Measurements from ENCODE around the gene UCN3.

Gene UCN3

GRCh38 chr10:5364890-5365338, at the start of gene UCN3:
TSS of gene UCN3 (plus strand) at chr10:5364966. CDS start at chr10:5373721, 8,755 bp downstream.
- no peak for DNase-seq

GRCh38 chr10:5317547-5318107, 47.1 kb upstream of the UCN3 start:
- DNase-seq = peak; percentile 62

- no peak for DNase-seq
Measured at GRCh38 chr10:5318148-5318547, 46.6 kb upstream of the UCN3 start.

- no peak for DNase-seq
Measured at GRCh38 chr10:5319863-5320262, 44.9 kb upstream of the UCN3 start.

GRCh38 chr10:5321273-5321672, 43.5 kb upstream of the UCN3 start:
- no peak for DNase-seq

- no peak for DNase-seq
Measured at GRCh38 chr10:5323446-5323845, 41.3 kb upstream of the UCN3 start.

- no peak for DNase-seq
Measured at GRCh38 chr10:5325076-5325475, 39.7 kb upstream of the UCN3 start.

GRCh38 chr10:5334196-5334880, 30.4 kb upstream of the UCN3 start:
- DNase-seq = no peak

- DNase-seq = no peak
Measured at GRCh38 chr10:5338010-5338409, 26.8 kb upstream of the UCN3 start.

- no peak for DNase-seq
Measured at GRCh38 chr10:5343092-5343491, 21.7 kb upstream of the UCN3 start.

GRCh38 chr10:5343561-5343960, 21.2 kb upstream of the UCN3 start:
- DNase-seq = no peak

GRCh38 chr10:5343979-5344378, 20.8 kb upstream of the UCN3 start:
- DNase-seq = no peak

GRCh38 chr10:5344746-5345145, 20.0 kb upstream of the UCN3 start:
- DNase-seq = no peak

- DNase-seq = no peak
Measured at GRCh38 chr10:5346881-5347280, 17.9 kb upstream of the UCN3 start.

GRCh38 chr10:5349362-5349761, 15.4 kb upstream of the UCN3 start:
- DNase-seq = no peak

- DNase-seq = no peak
Measured at GRCh38 chr10:5354068-5354467, 10.7 kb upstream of the UCN3 start.

GRCh38 chr10:5355594-5356301, 9.0 kb upstream of the UCN3 start:
- no peak for DNase-seq

- DNase-seq = no peak
Measured at GRCh38 chr10:5356302-5356763, 8.4 kb upstream of the UCN3 start.

- no peak for DNase-seq
Measured at GRCh38 chr10:5360318-5360915, 4.3 kb upstream of the UCN3 start.

GRCh38 chr10:5361966-5362365, 2.8 kb upstream of the UCN3 start:
- no peak for DNase-seq

GRCh38 chr10:5362873-5363272, 1.9 kb upstream of the UCN3 start:
- DNase-seq = no peak

GRCh38 chr10:5364374-5364773, 392 bp upstream of the UCN3 start:
- no peak for DNase-seq

GRCh38 chr10:5365928-5366327, 1.2 kb downstream of the UCN3 start:
- DNase-seq = no peak
